Activated naive CD4-positive, alpha-beta T cell treated with anti-CD3 and anti-CD28 coated beads, Interleukin-2, amount 10 ng/mL, durations not matched to agents 5 hours and 36 hours (primary cell): Measurements from ENCODE around the gene TCEAL4. TPM values are rescaled to one million over a fixed set of nuclear protein-coding genes. Genes with fewer than 3 reads are reported as not detected.

Source experiments
- total RNA-seq, 2 experiments: library from RNA; stranded (reverse); gene quantifications; one replicate each; pipeline ENCODE4 v1.2.3, GENCODE V29; 2021

TCEAL4 gene
- 1 to 10 TPM; 2.2 to 4.0 TPM for total RNA-seq

GRCh38 chrX:103585411-103586313, at the start of gene TCEAL4:
Gene TCEAL4, plus strand, starts transcription at chrX:103585515. Its CDS starts 1,161 bp downstream, at chrX:103586676.

GRCh38 chrX:103607364-103608305, 22.3 kb downstream of the TCEAL4 start, which contains the start of gene TCEAL3:
Gene TCEAL3, plus strand, starts transcription at chrX:103607963. Its CDS starts 1,102 bp downstream, at chrX:103609065.

GRCh38 chrX:103628386-103629317, 43.3 kb downstream of the TCEAL4 start, which contains the start of gene TCEAL1:
Gene TCEAL1, plus strand, starts transcription at chrX:103628975. Its CDS starts 942 bp downstream, at chrX:103629917.

Other genes with a start within 250 kb of the TCEAL4 start
- 1 to 10 TPM; 1.4 to 1.6 TPM for gene TCEAL9, start 229.0 kb upstream of the TCEAL4 start, total RNA-seq
- gene BEX3, start 209.0 kb upstream of the TCEAL4 start, total RNA-seq: 10 to 100 TPM; 27.2 to 28.5 TPM
- gene RAB40A, start 66.0 kb upstream of the TCEAL4 start, total RNA-seq: under 1 TPM in 1 of 2 experiments, not detected in 1; 0.07 TPM
- 1 to 10 TPM; 2.1 to 2.3 TPM for gene TCEAL3, start 22.4 kb downstream of the TCEAL4 start, total RNA-seq
- 1 to 10 TPM; 5.0 to 5.8 TPM for gene TCEAL1, start 43.5 kb downstream of the TCEAL4 start, total RNA-seq
- 100 to 1,000 TPM; 108 to 110 TPM for gene MORF4L2, start 101.2 kb downstream of the TCEAL4 start, total RNA-seq
- not detected for gene TMEM31, start 125.4 kb downstream of the TCEAL4 start, total RNA-seq
- gene PLP1, start 191.3 kb downstream of the TCEAL4 start, total RNA-seq: not detected
- gene RAB9B, start 246.7 kb downstream of the TCEAL4 start, total RNA-seq: under 1 TPM; 0.63 to 0.79 TPM